Measurements from ENCODE around the gene C17orf67.

Gene C17orf67

GRCh38 chr17:56842577-56842976 is 8.9 kb upstream of the C17orf67 start:
- no peak overlapping the region for H3K4me3 Mint-ChIP-seq
- H3K36me3 Mint-ChIP-seq (ENCODE audit: low read depth): peaks cover 4% of the 10 kb centered on the region
- H3K27me3 Mint-ChIP-seq (ENCODE audit: low read depth): no peaks in the 10 kb centered on the region
- no peaks in the 10 kb centered on the region for H3K4me1 Mint-ChIP-seq
- no peak overlapping the region for H3K27ac Mint-ChIP-seq
- no peak for TF ChIP-seq CTCF (IDR thresholded peaks at IDR 0.05; ENCODE audit: unreplicated experiment in 3 of 3)
- no peaks in the 10 kb centered on the region for H3K9me3 Mint-ChIP-seq

GRCh38 chr17:56838687-56839086 is 5.0 kb upstream of the C17orf67 start:
- TF ChIP-seq CTCF (IDR thresholded peaks at IDR 0.05; ENCODE audit: unreplicated experiment in 3 of 3): no peak
- Mint-ChIP-seq H3K36me3 (ENCODE audit: low read depth) (peaks cover 11% of the 10 kb centered on the region), H3K4me3 (no peak overlapping the region), H3K27me3 (ENCODE audit: low read depth) (peaks cover 5% of the 10 kb centered on the region), H3K9me3 (no peaks in the 10 kb centered on the region), H3K4me1 (peaks cover 6% of the 10 kb centered on the region), H3K27ac (no peak overlapping the region)

GRCh38 chr17:56835264-56835585 is 1.5 kb upstream of the C17orf67 start:
- H3K27ac Mint-ChIP-seq: peak overlapping the region in 2 of 3 experiments; percentile 37 to 50
- H3K4me3 Mint-ChIP-seq: peak overlapping the region; percentile 86 to 88 (median 87)
- peaks cover 10% of the 10 kb centered on the region for H3K27me3 Mint-ChIP-seq (ENCODE audit: low read depth)
- no peak for TF ChIP-seq CTCF (IDR thresholded peaks at IDR 0.05; ENCODE audit: unreplicated experiment in 3 of 3)
- no peaks in the 10 kb centered on the region for H3K9me3 Mint-ChIP-seq
- H3K36me3 Mint-ChIP-seq (ENCODE audit: low read depth): peaks cover 20% of the 10 kb centered on the region
- peaks cover 28% of the 10 kb centered on the region for H3K4me1 Mint-ChIP-seq

- Mint-ChIP-seq H3K9me3 (no peaks in the 10 kb centered on the region), H3K4me3 (peak overlapping the region; percentile 86 to 88 (median 87)), H3K27ac (peak overlapping the region in 2 of 3 experiments; percentile 37 to 50), H3K4me1 (peaks cover 28% of the 10 kb centered on the region), H3K36me3 (ENCODE audit: low read depth) (peaks cover 17% of the 10 kb centered on the region), H3K27me3 (ENCODE audit: low read depth) (peaks cover 10% of the 10 kb centered on the region)
- peak in 1 of 3 experiments; percentile 11 for TF ChIP-seq CTCF (IDR thresholded peaks at IDR 0.05; ENCODE audit: unreplicated experiment in 3 of 3)
Measured at GRCh38 chr17:56834380-56835263, 902 bp upstream of the C17orf67 start.

DNA sequence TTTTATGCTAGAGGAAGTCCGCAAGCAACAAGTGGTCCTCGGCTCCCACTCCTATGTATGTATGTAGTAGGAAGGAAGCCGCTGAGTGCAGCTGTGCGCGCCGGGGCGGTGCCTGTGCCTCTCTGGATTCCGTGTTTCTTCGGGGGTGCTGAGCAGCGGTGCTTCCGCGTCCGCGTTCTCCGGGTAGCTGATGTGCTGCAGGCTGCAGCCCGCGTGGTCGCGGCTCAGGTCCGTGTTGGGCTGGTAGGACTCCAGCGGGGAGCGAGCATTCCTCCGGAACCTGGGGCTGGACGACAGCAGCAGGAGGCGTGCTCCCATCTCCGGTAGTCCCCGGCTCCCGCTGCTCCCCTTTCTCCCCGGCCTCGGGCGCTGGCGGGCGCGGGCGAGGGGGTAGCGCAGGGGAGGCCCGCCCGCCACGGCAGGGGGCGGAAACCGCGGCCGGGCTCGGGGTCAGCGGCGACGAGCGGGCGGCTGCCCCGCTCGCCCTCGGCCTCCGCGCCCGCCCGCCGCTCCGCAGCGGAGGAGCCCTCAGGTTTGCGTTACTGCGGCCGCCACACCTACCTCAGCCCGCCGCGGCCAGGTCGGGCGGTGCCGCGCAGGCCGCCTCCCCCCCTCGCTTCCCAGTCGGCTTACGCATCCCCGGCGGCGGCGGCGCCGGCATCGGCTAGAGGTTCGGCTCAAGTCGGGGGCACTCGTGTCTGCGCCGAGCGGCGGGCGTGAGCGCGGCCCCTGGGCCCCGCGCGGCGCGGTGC is 487 bp downstream of the C17orf67 start:
- peaks cover 10% of the 10 kb centered on the region for H3K27me3 Mint-ChIP-seq (ENCODE audit: low read depth)
- peak overlapping the region; percentile 88 to 90 (median 90) for H3K4me3 Mint-ChIP-seq
- H3K36me3 Mint-ChIP-seq (ENCODE audit: low read depth): peaks cover 20% of the 10 kb centered on the region
- H3K4me1 Mint-ChIP-seq: peaks cover 28% of the 10 kb centered on the region
- peak overlapping the region in 2 of 3 experiments; percentile 22 to 24 for H3K27ac Mint-ChIP-seq
- H3K9me3 Mint-ChIP-seq: no peaks in the 10 kb centered on the region
- no peak for TF ChIP-seq CTCF (IDR thresholded peaks at IDR 0.05; ENCODE audit: unreplicated experiment in 3 of 3)
